Mucosa of descending colon (tissue), 3 donors: Measurements from ENCODE around the gene USP8. TPM values are rescaled to one million over a fixed set of nuclear protein-coding genes. Genes with fewer than 3 reads are reported as not detected.
A peak's percentile ranks its signal among the peaks of the same experiment; 100 is the strongest.
"Not testable (repeated sequence)": the region's sequence is repeated elsewhere in the genome, so short reads cannot be mapped to it uniquely, and the experiment has no call there.

Experiments used
- ATAC-seq: fragments of 200-7000 bp; cut with Tn5 transposase; one replicate; pipeline ENCODE4 v1.9.1; 2020; ENCODE audit warnings: mild to moderate bottlenecking, moderate library complexity
- DNase-seq, 3 donors: peaks; one replicate each; pipeline ENCODE4 v3.0.0-alpha.2; 2020
- H3K36me3 ChIP-seq: fragments of 200-600 bp; one replicate; pipeline ENCODE4 v1.8.0; 2021; ENCODE audit warnings: low read depth, mild to moderate bottlenecking
- H3K4me1 ChIP-seq: fragments of 200-600 bp; one replicate; pipeline ENCODE4 v1.8.0; 2021; ENCODE audit warnings: low read depth, mild to moderate bottlenecking
- H3K4me3 ChIP-seq: fragments of 200-600 bp; one replicate; pipeline ENCODE4 v1.8.0; 2021; ENCODE audit warnings: mild to moderate bottlenecking
- H3K9me3 ChIP-seq: fragments of 200-600 bp; one replicate; pipeline ENCODE4 v1.8.0; 2021; ENCODE audit warnings: mild to moderate bottlenecking
- CTCF ChIP-seq: fragments of 200-600 bp; IDR thresholded peaks from one replicate; pipeline ENCODE4 v1.8.0; 2022; ENCODE audit warnings: antibody characterized with exemption, mild to moderate bottlenecking
- intact Hi-C, 2 donors: fragments of 100-400 bp; cut with DNase I in 1 of 2; cut with micrococcal nuclease in 1 of 2; formaldehyde crosslinking; loops; one replicate each; pipeline versions ENCODE4 v1.11.0 to v1.11.1; 2022; cut with DNase I, micrococcal nuclease
- long read RNA-seq, 2 donors: library from polyadenylated mRNA; unstranded; transcript quantifications; one replicate each; pipeline ENCODE4 v2.0.0, GENCODE V29; 2019 to 2021
- total RNA-seq, 3 donors: library from RNA; stranded (reverse); fragmentation: NEBNext Ultra II Directional in 2 of 3; extraction: Animal tissue kit (Norgen Biotek cat#: 25700) in 2 of 3; gene quantifications; one replicate each; pipeline versions ENCODE4 v1.2.1 to v1.2.4, GENCODE V29; 2021 to 2023
- donor health status: DM: no; HTN: no; CAD: no; lungs with moderate emphysema.
- donor health status: DM: no; HTN: no; CAD: no.
- donor health status: DM: no; HTN: yes; CAD: no.

USP8 gene
- 10 to 100 TPM; 66.9 to 87.6 (median 84.4) TPM for total RNA-seq
- long read RNA-seq, donor 1, full-length matches to known transcripts = 9 of 36 reads
- long read RNA-seq, donor 1, partial matches to known transcripts = 12 of 36 reads
- long read RNA-seq, donor 1, other reads (novel, unspliced or antisense) = 15 of 36 reads
- long read RNA-seq, donor 2, partial matches to known transcripts = 24 of 31 reads
- long read RNA-seq, donor 2, other reads (novel, unspliced or antisense) = 5 of 31 reads

- Histone ChIP-seq H3K4me3 (peak within 1 kb of the TSS; percentile 62), H3K4me1 (peaks cover 4% of the 10 kb centered on the region), H3K36me3 (no peaks in the 10 kb centered on the region), H3K9me3 (no peaks in the 10 kb centered on the region)
- ATAC-seq (peak; percentile 98), DNase-seq (peak; percentile 98)
- intact Hi-C loops = no loop called here
- no peak for TF ChIP-seq CTCF
These were observed at the start of gene USP8 for GRCh38 chr15:50424066-50424890. TSS of gene USP8 (plus strand) at chr15:50424405. CDS start at chr15:50439074, 14,669 bp downstream.

- DNase-seq (no peak), ATAC-seq (no peak)
- H3K36me3 ChIP-seq = no peaks in the 10 kb centered on the region
- intact Hi-C loops = no loop called here
- no peak overlapping the region for H3K4me3 ChIP-seq
- no peaks in the 10 kb centered on the region for H3K4me1 ChIP-seq
- TF ChIP-seq CTCF = no peak
- H3K9me3 ChIP-seq = no peaks in the 10 kb centered on the region
These were observed 46.1 kb upstream of the USP8 start for GRCh38 chr15:50377867-50378751.

GRCh38 chr15:50378776-50379175 is 45.4 kb upstream of the USP8 start:
- Histone ChIP-seq H3K36me3 (no peaks in the 10 kb centered on the region), H3K4me1 (no peaks in the 10 kb centered on the region), H3K9me3 (no peaks in the 10 kb centered on the region), H3K4me3 (no peak overlapping the region)
- no peak for TF ChIP-seq CTCF
- DNase-seq (no peak), ATAC-seq (no peak)
- intact Hi-C loops = no loop called here

GRCh38 chr15:50379413-50379812 is 44.8 kb upstream of the USP8 start:
- H3K9me3 ChIP-seq, ATAC-seq, H3K36me3 ChIP-seq, H3K4me3 ChIP-seq, intact Hi-C loops, DNase-seq, H3K4me1 ChIP-seq: not testable (repeated sequence)

- no peaks in the 10 kb centered on the region for H3K36me3 ChIP-seq
- H3K4me1 ChIP-seq = no peaks in the 10 kb centered on the region
- no peaks in the 10 kb centered on the region for H3K9me3 ChIP-seq
- no peak for ATAC-seq
- intact Hi-C loops = no loop called here
- DNase-seq = no peak
- TF ChIP-seq CTCF = no peak
- H3K4me3 ChIP-seq = no peak overlapping the region
These were observed 44.1 kb upstream of the USP8 start for GRCh38 chr15:50380089-50380488.
